Measurements from ENCODE around the gene LYSET.
"Not testable (repeated sequence)": the region's sequence is repeated elsewhere in the genome, so short reads cannot be mapped to it uniquely, and the experiment has no call there.

Gene LYSET

DNA sequence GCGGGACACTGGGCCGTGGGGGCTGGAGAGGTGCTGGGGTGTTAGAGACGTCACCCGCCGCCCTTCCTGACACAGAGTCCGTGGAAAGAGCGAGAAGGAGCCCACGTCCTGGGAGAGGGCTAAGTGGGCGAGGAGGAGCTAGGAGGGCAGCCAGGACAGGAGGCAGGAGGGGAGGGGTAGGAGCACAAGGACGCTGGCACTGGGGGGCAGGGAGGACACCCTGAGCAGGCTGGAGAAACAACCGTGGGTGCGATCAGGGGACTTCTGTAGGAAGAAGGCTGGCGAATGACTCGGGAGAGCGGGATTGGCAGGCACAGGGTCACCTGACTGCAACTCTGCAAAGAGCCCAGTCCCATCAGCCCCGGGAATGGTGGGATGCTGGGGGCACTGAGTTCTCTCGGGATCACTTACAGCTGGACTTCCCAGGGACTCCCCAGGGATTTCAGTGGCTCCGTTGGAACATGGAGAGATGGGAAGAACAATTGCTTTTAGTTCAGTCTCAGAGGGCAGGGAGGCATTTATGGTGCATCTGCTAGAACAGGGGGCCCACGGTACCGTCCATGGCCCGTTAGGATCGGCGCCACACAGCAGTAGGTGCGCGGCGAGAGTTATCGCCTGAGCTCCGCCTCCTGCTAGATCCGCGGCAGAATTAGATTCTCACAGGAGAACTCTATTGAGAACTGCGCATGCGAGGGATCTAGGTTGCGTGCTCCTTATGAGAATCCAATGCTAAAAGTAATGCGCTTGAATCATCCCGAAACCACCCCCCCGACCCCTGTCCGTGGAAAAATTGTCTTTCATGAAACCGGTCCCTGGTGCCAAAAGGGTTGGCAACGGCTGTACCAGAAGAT, 46.2 kb downstream of the LYSET start:
- DNase-seq, result no peak

DNA sequence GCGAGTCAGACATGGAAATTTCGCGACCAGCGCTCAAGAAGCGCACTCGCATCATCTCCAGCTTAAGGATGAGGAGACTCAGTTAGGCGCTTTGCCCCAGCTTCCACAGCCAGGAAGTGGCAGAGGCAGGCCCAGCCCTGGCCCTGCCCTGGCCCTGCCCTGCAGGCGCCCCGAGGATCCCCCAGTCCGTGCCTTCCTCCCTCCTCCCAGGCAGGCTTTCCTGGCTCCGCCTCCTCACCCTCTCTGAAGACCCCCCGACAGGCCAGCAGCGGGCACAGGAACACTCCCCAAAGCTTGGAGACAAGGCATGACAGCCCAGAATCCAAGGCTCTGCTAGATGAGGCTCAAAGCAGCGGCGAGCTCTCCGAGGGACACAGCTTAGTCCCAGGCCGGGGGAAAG, 47.0 kb downstream of the LYSET start:
- TF ChIP-seq POLR2A (IDR thresholded peaks at IDR 0.05; ENCODE audit: low read length) (no peak), GATA1 (IDR thresholded peaks at IDR 0.05; ENCODE audit: low read depth, low read length) (no peak)
- DNase-seq, result no peak

More for the DNA sequence above, 46.2 kb downstream of the LYSET start:
- TF ChIP-seq GATA1 (IDR thresholded peaks at IDR 0.05; ENCODE audit: low read depth, low read length) (no peak), POLR2A (IDR thresholded peaks at IDR 0.05; ENCODE audit: low read length) (no peak)

DNA sequence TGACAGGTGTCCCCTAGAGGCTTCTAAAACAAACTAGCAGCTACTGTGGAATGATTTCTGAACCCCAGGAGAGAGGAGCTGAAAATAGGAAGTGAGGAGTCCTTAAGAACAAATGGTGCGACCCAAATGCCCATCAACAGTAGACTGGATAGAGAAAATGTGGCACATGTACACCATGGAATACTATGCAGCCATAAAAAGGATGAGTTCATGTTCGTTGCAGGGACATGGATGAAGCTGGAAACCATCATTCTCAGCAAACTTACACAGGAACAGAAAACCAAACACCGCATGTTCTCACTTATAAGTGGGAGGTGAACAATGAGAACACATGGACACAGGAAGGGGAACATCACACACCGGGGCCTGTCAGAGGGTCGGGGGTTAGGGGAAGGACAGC, 48.0 kb downstream of the LYSET start:
- DNase-seq, result not testable (repeated sequence)

DNA sequence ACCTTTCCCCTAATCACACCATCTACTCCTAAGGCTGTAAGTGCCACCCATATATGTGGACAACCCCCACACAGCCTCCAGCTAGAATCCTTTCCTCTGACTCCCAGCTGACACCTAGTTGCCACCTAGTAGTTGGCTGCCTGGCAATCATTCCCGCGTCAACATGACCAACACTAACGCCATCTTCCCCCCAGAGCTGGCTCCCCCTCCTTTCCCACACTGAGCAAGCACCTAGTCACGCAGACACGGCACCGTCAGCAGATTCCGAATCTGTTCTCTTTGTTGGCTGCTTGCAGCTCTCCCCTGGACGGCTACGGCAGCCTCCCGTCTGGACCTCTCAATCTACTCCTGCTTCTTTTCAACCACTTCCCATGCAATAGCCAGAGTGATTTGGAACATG, 49.7 kb downstream of the LYSET start:
- TF ChIP-seq POLR2A (IDR thresholded peaks at IDR 0.05; ENCODE audit: low read length) (no peak), GATA1 (IDR thresholded peaks at IDR 0.05; ENCODE audit: low read depth, low read length) (no peak)
- DNase-seq, result no peak
